ENCODE data around the gene C1QA.

C1QA gene

GRCh38 chr1:22636353-22636752 is at the start of gene C1QA:
Gene C1QA, plus strand, starts transcription at chr1:22636628. Its CDS starts 989 bp downstream, at chr1:22637617.
- no peak for FAIRE-seq

- FAIRE-seq = no peak
Measured at GRCh38 chr1:22587247-22587646, 49.2 kb upstream of the C1QA start.

- FAIRE-seq = no peak
Measured at GRCh38 chr1:22588899-22589422, 47.5 kb upstream of the C1QA start.

- FAIRE-seq = no peak
Measured at GRCh38 chr1:22591576-22591975, 44.9 kb upstream of the C1QA start.

- no peak for FAIRE-seq
Measured at GRCh38 chr1:22592051-22592450, 44.4 kb upstream of the C1QA start.

- no peak for FAIRE-seq
Measured at GRCh38 chr1:22592919-22593790, 43.3 kb upstream of the C1QA start.

- FAIRE-seq = no peak
Measured at GRCh38 chr1:22594396-22594795, 42.0 kb upstream of the C1QA start.

GRCh38 chr1:22595108-22595507 is 41.3 kb upstream of the C1QA start:
- no peak for FAIRE-seq

GRCh38 chr1:22597301-22597965 is 39.0 kb upstream of the C1QA start:
- FAIRE-seq = no peak

GRCh38 chr1:22597996-22598395 is 38.4 kb upstream of the C1QA start:
- no peak for FAIRE-seq

DNA sequence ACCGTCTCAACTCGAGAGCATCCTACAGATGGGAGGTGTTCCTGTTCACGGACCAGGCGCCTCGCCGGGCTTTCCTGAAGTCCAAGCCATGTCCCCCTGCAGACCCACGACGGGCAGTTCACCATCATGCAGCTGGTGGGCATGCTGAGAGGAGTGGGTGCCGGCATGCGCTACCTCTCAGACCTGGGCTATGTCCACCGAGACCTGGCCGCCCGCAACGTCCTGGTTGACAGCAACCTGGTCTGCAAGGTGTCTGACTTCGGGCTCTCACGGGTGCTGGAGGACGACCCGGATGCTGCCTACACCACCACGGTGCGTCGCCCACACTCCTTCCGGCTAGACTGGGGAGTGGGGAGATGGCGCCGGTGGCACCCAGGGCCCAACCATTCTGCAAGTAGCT is 37.7 kb upstream of the C1QA start:
- FAIRE-seq = no peak

DNA sequence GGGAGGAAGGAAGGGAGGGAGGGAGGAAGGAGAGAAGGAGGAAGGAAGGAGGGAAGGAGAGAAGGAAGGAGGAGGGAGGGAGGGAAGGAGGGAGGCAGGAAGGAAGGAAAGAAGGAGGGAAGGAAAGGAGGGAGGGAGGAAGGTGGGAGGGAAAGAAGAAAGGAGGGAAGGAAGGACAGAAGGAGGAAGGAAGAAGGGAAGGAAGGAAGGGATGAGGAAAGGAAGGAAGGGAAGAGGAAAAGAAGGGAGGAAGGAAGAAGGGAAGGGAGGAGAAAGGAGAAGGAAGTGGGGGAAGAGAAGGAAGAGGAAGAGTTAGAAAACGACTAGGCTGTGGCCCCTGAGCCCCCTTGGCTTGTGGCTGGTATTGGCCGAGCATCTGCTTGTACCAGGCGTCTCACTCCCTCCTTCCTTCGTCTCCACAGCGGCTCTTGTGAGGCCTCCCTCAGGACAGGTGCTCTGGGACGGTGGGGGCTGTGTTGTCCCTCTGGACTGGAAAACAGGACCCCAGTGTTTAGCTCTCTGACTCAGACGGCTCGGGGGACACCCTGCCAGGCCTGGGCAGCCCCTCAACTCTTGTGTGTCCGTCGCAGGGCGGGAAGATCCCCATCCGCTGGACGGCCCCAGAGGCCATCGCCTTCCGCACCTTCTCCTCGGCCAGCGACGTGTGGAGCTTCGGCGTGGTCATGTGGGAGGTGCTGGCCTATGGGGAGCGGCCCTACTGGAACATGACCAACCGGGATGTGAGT is 36.2 kb upstream of the C1QA start:
- FAIRE-seq = no peak

GRCh38 chr1:22600817-22601605 is 35.4 kb upstream of the C1QA start:
- no peak for FAIRE-seq

- FAIRE-seq = no peak
Measured at GRCh38 chr1:22601610-22602009, 34.8 kb upstream of the C1QA start.

GRCh38 chr1:22602060-22602740 is 34.2 kb upstream of the C1QA start:
- no peak for FAIRE-seq

DNA sequence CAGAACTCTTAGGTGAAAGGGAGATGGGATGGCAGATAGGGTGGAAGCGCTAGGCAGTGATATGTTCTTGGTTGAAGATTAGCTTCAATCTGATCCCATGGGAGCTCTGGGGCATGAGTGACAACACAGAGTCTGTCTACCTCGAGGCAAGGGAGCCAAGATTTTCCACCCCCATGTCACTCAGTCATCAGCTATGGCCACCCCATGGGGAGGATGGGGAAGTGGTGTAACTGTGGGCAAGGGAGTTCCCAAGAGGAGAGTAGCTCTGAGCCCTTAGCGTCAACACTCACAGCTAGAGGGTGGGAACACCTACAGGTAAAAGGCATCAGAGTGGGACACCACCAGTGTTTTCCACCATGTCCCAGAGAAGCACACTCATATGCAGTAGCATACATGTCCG is 30.3 kb upstream of the C1QA start:
- FAIRE-seq = no peak

DNA sequence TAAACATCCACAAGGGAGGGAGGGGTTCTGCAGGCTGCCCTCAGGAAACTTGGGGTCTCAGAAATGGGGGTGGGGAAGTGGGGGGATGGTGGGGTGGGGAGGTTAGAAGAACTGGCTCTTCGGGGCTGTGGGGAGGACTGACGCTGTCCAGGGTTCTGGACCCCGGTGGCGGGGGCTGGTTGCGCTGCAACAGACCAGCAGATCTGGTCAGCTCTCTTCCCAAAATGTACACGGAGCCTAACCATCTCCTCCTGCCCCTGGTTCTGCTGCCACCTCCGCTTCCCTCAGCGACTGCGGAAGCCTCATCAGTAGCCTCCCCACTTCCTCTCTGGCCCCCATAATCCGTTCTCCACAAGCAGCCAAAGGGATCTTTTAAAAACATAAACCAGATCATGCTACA is 29.3 kb upstream of the C1QA start:
- FAIRE-seq = no peak

- FAIRE-seq = no peak
Measured at GRCh38 chr1:22608361-22608760, 28.1 kb upstream of the C1QA start.

- no peak for FAIRE-seq
Measured at GRCh38 chr1:22609291-22609690, 27.1 kb upstream of the C1QA start.

DNA sequence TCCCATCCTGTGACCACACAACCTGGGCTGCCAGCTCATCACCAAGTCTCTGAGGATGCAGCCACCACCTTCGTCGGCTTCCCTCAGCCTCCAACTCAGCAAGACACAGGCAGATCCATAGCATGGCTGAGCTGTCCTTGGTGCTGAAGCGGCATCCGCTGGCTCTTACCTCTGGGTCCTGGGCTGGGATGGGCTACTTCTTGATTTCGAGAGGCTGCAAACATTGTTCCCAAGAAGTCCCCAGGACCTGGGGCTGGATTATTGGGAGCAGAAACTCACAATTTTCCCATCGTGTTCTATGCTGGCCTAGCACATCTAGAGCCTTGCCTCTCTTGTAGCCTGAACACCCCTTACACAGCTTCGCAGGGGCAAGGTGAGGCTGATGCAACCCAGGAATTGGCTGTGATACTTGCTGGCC is 24.9 kb upstream of the C1QA start:
- no peak for FAIRE-seq

DNA sequence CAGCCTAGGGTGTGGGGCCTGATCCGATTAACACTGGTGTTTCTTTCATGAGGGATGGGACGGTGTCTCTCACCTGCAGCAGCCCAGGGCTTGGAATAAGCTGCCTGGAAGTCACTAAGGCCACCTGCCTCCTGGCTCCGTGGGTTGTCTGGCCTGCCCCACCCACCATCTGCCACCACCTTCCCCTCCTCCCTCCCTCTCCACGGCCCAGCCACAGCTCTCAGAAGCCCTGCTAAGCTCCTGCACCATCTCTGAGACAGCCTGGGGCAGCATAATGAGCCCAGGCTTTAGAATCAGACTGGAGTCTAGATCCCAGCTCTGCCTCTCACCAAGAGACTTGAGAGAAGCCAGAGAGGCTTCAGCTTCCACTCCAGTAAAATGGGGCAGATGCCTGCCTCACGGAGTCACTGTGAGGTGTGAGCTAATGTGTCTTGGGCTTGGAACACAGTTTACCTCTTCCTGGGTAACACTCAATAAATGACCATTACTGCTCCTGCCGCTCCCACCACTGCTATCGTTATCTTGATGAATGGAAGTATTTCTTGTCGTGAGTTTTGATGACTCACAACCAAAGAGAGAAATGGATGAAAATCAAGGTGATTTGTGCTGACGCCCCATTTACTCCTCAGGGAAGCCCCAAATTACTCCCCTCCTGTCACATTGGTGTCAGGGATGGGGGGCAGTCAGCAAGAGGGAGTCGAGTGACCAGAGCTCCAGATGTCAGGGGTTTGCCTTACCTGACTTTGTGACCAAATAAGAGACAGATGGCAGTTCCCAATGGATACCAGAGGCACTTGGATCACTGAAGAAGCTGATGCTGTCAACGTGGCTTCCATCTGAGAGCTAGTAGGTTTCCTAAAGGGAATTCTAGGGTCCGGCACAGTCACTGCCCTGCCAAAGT is 23.5 kb upstream of the C1QA start:
- FAIRE-seq = no peak
